GM10847 (cell line): ENCODE measurements around the gene KLHL40.

Source experiments
- POLR2A ChIP-seq: IDR thresholded peaks from 2 replicates; pipeline ENCODE4 v1.6.1; 2011; ENCODE audit not compliant: insufficient read length; ENCODE audit errors: extremely low read depth

Gene KLHL40

GRCh38 chr3:42680806-42681205, 4.5 kb upstream of the KLHL40 start:
- no peak for TF ChIP-seq POLR2A

- no peak for TF ChIP-seq POLR2A
These were observed 3.8 kb upstream of the KLHL40 start for GRCh38 chr3:42681361-42682038.

- TF ChIP-seq POLR2A = no peak
These were observed 2.9 kb upstream of the KLHL40 start for GRCh38 chr3:42682301-42683070.

- no peak for TF ChIP-seq POLR2A
These were observed 1.3 kb upstream of the KLHL40 start for GRCh38 chr3:42683875-42684598.

GRCh38 chr3:42684632-42685362, 540 bp upstream of the KLHL40 start:
- no peak for TF ChIP-seq POLR2A

GRCh38 chr3:42685891-42686820, 819 bp downstream of the KLHL40 start:
- no peak for TF ChIP-seq POLR2A

GRCh38 chr3:42686832-42687650, 1.7 kb downstream of the KLHL40 start:
- TF ChIP-seq POLR2A = no peak

GRCh38 chr3:42688016-42688415, 2.7 kb downstream of the KLHL40 start:
- TF ChIP-seq POLR2A = no peak

GRCh38 chr3:42688487-42689420, 3.4 kb downstream of the KLHL40 start:
- TF ChIP-seq POLR2A = no peak

- no peak for TF ChIP-seq POLR2A
These were observed 4.2 kb downstream of the KLHL40 start for GRCh38 chr3:42689421-42690014.

- no peak for TF ChIP-seq POLR2A
These were observed 4.9 kb downstream of the KLHL40 start for GRCh38 chr3:42690191-42690590.

GRCh38 chr3:42690766-42691680, 5.7 kb downstream of the KLHL40 start:
- no peak for TF ChIP-seq POLR2A
